K562 (cell line): ENCODE data around the gene TAF15. TPM values are rescaled to one million over a fixed set of nuclear protein-coding genes. Genes with fewer than 3 reads are reported as not detected.

Experiments
- ATAC-seq: fragments of 200-7000 bp; cut with Tn5 transposase; 3 replicates; pipeline ENCODE4 v1.9.1; 2020; ENCODE audit warnings: moderate library complexity
- BruUV-seq: library from RNA; stranded (reverse); fragments of 400-500 nt; replicated peaks from 2 replicates; lab custom pipeline; 2021; lab: Mats Ljungman, UMichigan
- CTCF ChIA-PET: fragments of 300-600 bp; formaldehyde crosslinking; extraction: SDS; loops from one replicate; lab custom pipeline; 2021; ENCODE audit warnings: low intra/inter-chr PET ratio; lab: Yijun Ruan, JAX
- POLR2A ChIA-PET: fragments of 300-600, 350-650 bp; sonication (Branson Sonifier 250); formaldehyde crosslinking; extraction: SDS; loops from one replicate; lab custom pipeline; 2021; ENCODE audit warnings: antibody characterized with exemption, inconsistent platforms; lab: Yijun Ruan, JAX
- DNase-seq, 4 experiments: peaks; one replicate each; pipeline versions ENCODE4 v3.0.0 to v3.0.0-alpha.2; 2011 to 2018; ENCODE audit warnings: low spot score in 3 of 4, mixed read lengths in 3 of 4; ENCODE audit errors: extremely low read depth in 1 of 4
- FAIRE-seq: peaks from 2 replicates; lab custom pipeline; 2011; peaks lifted over from hg19 to GRCh38; lab: Jason Lieb, UNC
- H2AFZ ChIP-seq: 2 replicates; pipeline ENCODE4 v1.6.0; 2011; ENCODE audit warnings: low read depth, low read length, control low read depth, inconsistent platforms
- H3K27ac ChIP-seq: fragments of 200-600 bp; 3 replicates; pipeline ENCODE4 v1.8.0; 2011; ENCODE audit warnings: low read depth, mild to moderate bottlenecking, control low read depth, inconsistent platforms, low read length, moderate library complexity, mixed read lengths; ENCODE audit errors: extremely low read depth
- H3K27me3 ChIP-seq, 2 experiments: fragments of 300-600 bp in 1 of 2; 2 replicates in 1 of 2; 3 replicates in 1 of 2; pipeline versions ENCODE4 v1.6.0 to v1.8.0; 2011; ENCODE audit warnings: inconsistent platforms in 2 of 2, low read length in 2 of 2, mild to moderate bottlenecking in 1 of 2, mixed read lengths in 1 of 2, moderate library complexity in 1 of 2; ENCODE audit not compliant: control insufficient read depth in 2 of 2, insufficient read depth in 2 of 2
- H3K36me3 ChIP-seq: fragments of 300-600 bp; 3 replicates; pipeline ENCODE4 v1.8.0; 2011; ENCODE audit warnings: mild to moderate bottlenecking, low read length, inconsistent platforms; ENCODE audit not compliant: control insufficient read depth, insufficient read depth
- H3K4me1 ChIP-seq, 2 experiments: fragments of 200-600 bp in 1 of 2; replicated peaks in 1 of 2; 2 replicates in 1 of 2; 3 replicates in 1 of 2; pipeline versions ENCODE4 v1.5.1 to v1.8.0; 2011; ENCODE audit warnings: inconsistent platforms in 2 of 2, low read length in 2 of 2, mild to moderate bottlenecking in 1 of 2, mixed read lengths in 1 of 2, moderate library complexity in 1 of 2; ENCODE audit not compliant: control insufficient read depth in 2 of 2, insufficient read depth in 2 of 2
- H3K4me2 ChIP-seq: 2 replicates; pipeline ENCODE4 v1.6.1; 2011; ENCODE audit warnings: low read length, control low read depth, inconsistent platforms, mixed read lengths; ENCODE audit not compliant: insufficient read depth
- H3K4me3 ChIP-seq: fragments of 200-600 bp; sonication (generic), shearing (Covaris generic); 2 replicates; pipeline ENCODE4 v1.5.1; 2016; ENCODE audit warnings: control low read depth, inconsistent platforms
- H3K79me2 ChIP-seq: fragments of 200-600 bp; 3 replicates; pipeline ENCODE4 v1.8.0; 2011; ENCODE audit warnings: low read length, inconsistent platforms; ENCODE audit not compliant: control insufficient read depth, insufficient read depth
- H3K9ac ChIP-seq, 2 experiments: 2 replicates each; pipeline versions ENCODE4 v1.6.0 to v1.6.1; 2011; ENCODE audit warnings: low read depth in 2 of 2, low read length in 2 of 2, control low read depth in 1 of 2, inconsistent platforms in 1 of 2, mild to moderate bottlenecking in 1 of 2, mixed read lengths in 1 of 2; ENCODE audit not compliant: insufficient read depth in 1 of 2
- H3K9me1 ChIP-seq: one replicate; pipeline ENCODE4 v1.6.0; 2011; ENCODE audit warnings: inconsistent platforms, mild to moderate bottlenecking, low read length, moderate library complexity; ENCODE audit not compliant: control insufficient read depth, insufficient read depth
- H3K9me3 ChIP-seq: replicated peaks from 2 replicates; pipeline ENCODE4 v1.5.1; 2011; ENCODE audit warnings: low read depth, low read length, inconsistent platforms; ENCODE audit not compliant: control insufficient read depth, insufficient read depth
- H4K20me1 ChIP-seq: replicated peaks from 2 replicates; pipeline ENCODE4 v1.6.1; 2011; ENCODE audit warnings: low read length, inconsistent platforms, mixed read lengths; ENCODE audit not compliant: control insufficient read depth, insufficient read depth
- ID3 ChIP-seq, 2 experiments: fragments of 250-450 bp in 1 of 2; fragments of 450-650 bp in 1 of 2; sonication (Bioruptor Pico) in 1 of 2; IDR thresholded peaks; 2 replicates each; pipeline versions ENCODE4 v1.6.1 to v1.8.0; 2016 to 2021; ENCODE audit warnings: mild to moderate bottlenecking in 2 of 2, moderate library complexity in 2 of 2, missing compliant biosample characterization in 1 of 2, missing genetic modification characterization in 1 of 2
- THRA ChIP-seq: fragments of 450-650 bp; IDR thresholded peaks from 2 replicates; pipeline ENCODE4 v1.6.1; 2017; ENCODE audit warnings: mild to moderate bottlenecking, moderate library complexity
- WGBS: fragments of 100-300 bp; shearing (Covaris generic); methylation state at CpG from one replicate; pipeline ENCODE4 v1.1.6; 2016; ENCODE audit warnings: low coverage, mixed read lengths; ENCODE audit not compliant: insufficient coverage; ENCODE audit errors: missing lambda C conversion rate; 5-methylcytosine and 5-hydroxymethylcytosine counted together
- in situ Hi-C: fragments of 300-500 bp; cut with MboI; formaldehyde crosslinking; loops from 4 replicates; pipeline ENCODE4 v1.15.0; 2018; ENCODE audit warnings: inconsistent platforms, mixed read lengths
- intact Hi-C: fragments of 100-400 bp; cut with micrococcal nuclease; formaldehyde crosslinking; loops from 2 replicates; pipeline ENCODE4 v1.14.2; 2022
- polyA plus RNA-seq, 8 experiments: library from polyadenylated mRNA; depleted of rRNA in 4 of 8; stranded (reverse) in 5 of 8; unstranded in 3 of 8; fragments of >200 nt; fragmentation: Nextera tagmentation in 2 of 8; fragmentation: Illumina TruSeq in 1 of 8; extraction: Ambion mirVana in 2 of 8; extraction: Trizol in 1 of 8; gene quantifications; 2 replicates each; pipeline versions ENCODE4 v1.2.1 to v1.2.3, GENCODE V29; 2011 to 2014; ENCODE audit warnings: inconsistent platforms in 1 of 8, missing spikeins in 1 of 8
- total RNA-seq, 7 experiments: library from RNA; depleted of rRNA in 6 of 7; stranded (reverse); fragments of >200 nt in 6 of 7; fragmentation: Illumina TruSeq in 2 of 7; extraction: Trizol in 2 of 7; gene quantifications; 2 replicates each; pipeline versions ENCODE4 v1.2.1 to v1.2.3, GENCODE V29; 2011 to 2021; ENCODE audit warnings: low replicate concordance in 1 of 7

The TAF15 gene
- total and polyA plus RNA-seq, 9 of the 15 experiments (the other 6 are each of a cell fraction or from before 2014, with no cell fraction given): 4.1 to 272 (median 56.8) TPM

- no peak for TF ChIP-seq ID3 (CRISPR knock-in tag; IDR thresholded peaks at IDR 0.05)
- TF ChIP-seq ID3 (tag; IDR thresholded peaks at IDR 0.05): no peak
Measured at GRCh38 chr17:35790841-35791240, 18.4 kb upstream of the TAF15 start (continued).

- BruUV-seq: no TSS peak
- H3K9me1 ChIP-seq: no peaks in the 10 kb centered on the region
- H3K4me2 ChIP-seq: no peak overlapping the region
- ChIA-PET CTCF (no interaction called here), POLR2A (interaction anchor here (1.9 kb wide), 1 partner anchor 11 kb away, joined by 5 read pairs; no protein-coding TSS in a partner anchor)
- no peak overlapping the region for H3K9ac ChIP-seq
- H3K79me2 ChIP-seq: no peaks in the 10 kb centered on the region
- intact Hi-C loops: no loop called here
- H3K27ac ChIP-seq: no peak overlapping the region
- FAIRE-seq (no peak), ATAC-seq (no peak), DNase-seq (peak in 1 of 4 experiments; percentile 5)
- in situ Hi-C loops: no loop called here
- H2AFZ ChIP-seq: no peak overlapping the region
- no peak for TF ChIP-seq THRA
- no peaks in the 10 kb centered on the region for H3K36me3 ChIP-seq
- no peaks in the 10 kb centered on the region; the same call in 1 of the 2 replicates for H4K20me1 ChIP-seq
- H3K9me3 ChIP-seq: no peaks in the 10 kb centered on the region
- WGBS: 0% methylated on average over 9 of the region's 9 CpGs
- peaks cover 0 to 14% of the 10 kb centered on the region in 2 experiments; a peak in 4 of 5 replicates for H3K4me1 ChIP-seq
- no peak overlapping the region for H3K4me3 ChIP-seq
- peaks cover 52 to 63% of the 10 kb centered on the region in 2 experiments for H3K27me3 ChIP-seq
Measured at GRCh38 chr17:35791681-35792350, 17.5 kb upstream of the TAF15 start.
